HepG2 (cell line): ENCODE data around the gene BIVM.

Experiments
- CTCF ChIP-seq: sonication (generic); formaldehyde crosslinking; IDR thresholded peaks from 2 replicates; pipeline ENCODE4 v1.5.0; 2020; ENCODE audit warnings: mild to moderate bottlenecking, missing genetic modification reagents, moderate library complexity
- ELF3 ChIP-seq: IDR thresholded peaks from 2 replicates; pipeline ENCODE4 v1.6.1; 2016; ENCODE audit warnings: missing genetic modification reagents, missing compliant biosample characterization
- GMEB1 ChIP-seq: sonication (generic); formaldehyde crosslinking; IDR thresholded peaks from 2 replicates; pipeline ENCODE4 v1.5.1; 2020; ENCODE audit warnings: missing genetic modification reagents, mild to moderate bottlenecking, borderline replicate concordance
- IRF1 ChIP-seq: sonication (generic); formaldehyde crosslinking; IDR thresholded peaks from 2 replicates; pipeline ENCODE4 v1.4.0; 2020; ENCODE audit warnings: low read depth, mild to moderate bottlenecking, missing genetic modification reagents
- KAT7 ChIP-seq: IDR thresholded peaks from 2 replicates; pipeline ENCODE4 v1.6.1; 2018; ENCODE audit warnings: borderline replicate concordance, missing compliant biosample characterization
- MXD3 ChIP-seq: IDR thresholded peaks from 2 replicates; pipeline ENCODE4 v1.6.1; 2016; ENCODE audit warnings: mild to moderate bottlenecking, missing biosample characterization, missing genetic modification reagents
- MXI1 ChIP-seq: IDR thresholded peaks from 3 replicates; pipeline ENCODE4 v1.6.1; 2012; ENCODE audit warnings: low read depth, low read length, inconsistent platforms, borderline replicate concordance
- POLR2A ChIP-seq, 2 experiments: IDR thresholded peaks; 2 replicates each; pipeline ENCODE4 v1.6.1; 2011; ENCODE audit warnings: low read depth in 2 of 2, low read length in 2 of 2, mild to moderate bottlenecking in 1 of 2, moderate library complexity in 1 of 2; ENCODE audit not compliant: insufficient read depth in 1 of 2
- POLR2AphosphoS5 ChIP-seq: IDR thresholded peaks from 2 replicates; pipeline ENCODE4 v1.6.1; 2012; ENCODE audit warnings: low read depth, low read length
- PRDM15 ChIP-seq: sonication (generic); formaldehyde crosslinking; IDR thresholded peaks from 2 replicates; pipeline ENCODE4 v1.4.0; 2020; ENCODE audit warnings: missing genetic modification reagents
- PREB ChIP-seq: sonication (generic); formaldehyde crosslinking; IDR thresholded peaks from 2 replicates; pipeline ENCODE4 v1.4.0; 2020; ENCODE audit warnings: missing genetic modification reagents
- ZNF510 ChIP-seq: sonication (generic); formaldehyde crosslinking; IDR thresholded peaks from 2 replicates; pipeline ENCODE4 v1.4.0; 2020; ENCODE audit warnings: low read depth, mild to moderate bottlenecking, missing genetic modification reagents
- TF ChIP-seq, protein P1 (sequence below): sonication (generic); formaldehyde crosslinking; IDR thresholded peaks from 2 replicates; pipeline ENCODE4 v1.4.0; 2020; ENCODE audit warnings: missing genetic modification reagents

DNA sequence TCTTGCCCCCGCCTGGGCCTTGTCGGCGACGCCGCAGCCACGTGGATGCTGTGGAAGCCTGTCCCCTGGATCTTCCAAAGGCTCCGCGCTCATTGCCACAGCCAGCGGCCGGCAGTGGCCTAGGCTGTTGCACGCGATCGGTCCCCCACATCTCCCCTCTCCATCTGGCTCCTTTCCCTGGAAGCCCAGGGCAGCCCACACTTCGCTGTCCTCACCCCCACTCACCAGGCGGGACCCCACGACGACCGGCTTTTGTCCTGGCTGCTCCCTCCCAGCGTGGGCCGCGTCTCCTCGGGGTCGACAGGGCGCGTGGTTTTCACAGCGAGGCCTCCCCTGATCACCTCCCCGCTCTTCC is 24.7 kb upstream of the BIVM start:
- TF ChIP-seq POLR2A (IDR thresholded peaks at IDR 0.05; ENCODE audit: insufficient read depth in 1 of 2, low read depth in 2 of 2, low read length in 2 of 2) (no peak), MXD3 (CRISPR knock-in tag) (no peak), KAT7 (CRISPR knock-in tag) (no peak), POLR2AphosphoS5 (no peak), CTCF (CRISPR knock-in tag) (no peak), PRDM15 (CRISPR knock-in tag) (no peak), GMEB1 (CRISPR knock-in tag) (no peak), IRF1 (CRISPR knock-in tag) (no peak), MXI1 (no peak), ELF3 (CRISPR knock-in tag) (no peak), ZNF510 (CRISPR knock-in tag) (no peak), PREB (CRISPR knock-in tag) (no peak)
- TF ChIP-seq, protein P1, sequence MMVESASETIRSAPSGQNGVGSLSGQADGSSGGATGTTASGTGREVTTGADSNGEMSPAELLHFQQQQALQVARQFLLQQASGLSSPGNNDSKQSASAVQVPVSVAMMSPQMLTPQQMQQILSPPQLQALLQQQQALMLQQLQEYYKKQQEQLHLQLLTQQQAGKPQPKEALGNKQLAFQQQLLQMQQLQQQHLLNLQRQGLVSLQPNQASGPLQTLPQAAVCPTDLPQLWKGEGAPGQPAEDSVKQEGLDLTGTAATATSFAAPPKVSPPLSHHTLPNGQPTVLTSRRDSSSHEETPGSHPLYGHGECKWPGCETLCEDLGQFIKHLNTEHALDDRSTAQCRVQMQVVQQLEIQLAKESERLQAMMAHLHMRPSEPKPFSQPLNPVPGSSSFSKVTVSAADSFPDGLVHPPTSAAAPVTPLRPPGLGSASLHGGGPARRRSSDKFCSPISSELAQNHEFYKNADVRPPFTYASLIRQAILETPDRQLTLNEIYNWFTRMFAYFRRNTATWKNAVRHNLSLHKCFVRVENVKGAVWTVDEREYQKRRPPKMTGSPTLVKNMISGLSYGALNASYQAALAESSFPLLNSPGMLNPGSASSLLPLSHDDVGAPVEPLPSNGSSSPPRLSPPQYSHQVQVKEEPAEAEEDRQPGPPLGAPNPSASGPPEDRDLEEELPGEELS (CRISPR knock-in tag) = no peak
